Karpas-422 (cell line): ENCODE results near the gene LDLR. TPM values are rescaled to one million over a fixed set of nuclear protein-coding genes. Genes with fewer than 3 reads are reported as not detected.

Experiments
- DNase-seq: peaks from one replicate; pipeline ENCODE4 v3.0.0-alpha.2; 2015
- H2AFZ ChIP-seq: fragments of 200-600 bp; sonication (generic); 2 replicates; pipeline ENCODE4 v1.6.1; 2014; ENCODE audit warnings: antibody characterized with exemption, low read length, mixed read lengths
- H3K27ac ChIP-seq: fragments of 200-600 bp; sonication (generic); 2 replicates; pipeline ENCODE4 v1.5.1; 2014; ENCODE audit warnings: mild to moderate bottlenecking, low read length, moderate library complexity
- H3K27me3 ChIP-seq: fragments of 200-600 bp; sonication (generic); 2 replicates; pipeline ENCODE4 v1.6.1; 2014; ENCODE audit warnings: low read length, mixed read lengths
- H3K36me3 ChIP-seq: fragments of 200-600 bp; sonication (generic); 2 replicates; pipeline ENCODE4 v1.6.1; 2014; ENCODE audit warnings: low read length, mixed read lengths; ENCODE audit not compliant: insufficient read depth
- H3K4me1 ChIP-seq: fragments of 200-600 bp; sonication (generic); 2 replicates; pipeline ENCODE4 v1.6.1; 2014; ENCODE audit warnings: mild to moderate bottlenecking, low read length, mixed read lengths
- H3K4me2 ChIP-seq: fragments of 200-600 bp; sonication (generic); 2 replicates; pipeline ENCODE4 v1.6.1; 2014; ENCODE audit warnings: low read length, low read depth, mild to moderate bottlenecking; ENCODE audit not compliant: poor library complexity, severe bottlenecking
- H3K4me3 ChIP-seq: fragments of 200-600 bp; sonication (generic); 2 replicates; pipeline ENCODE4 v1.5.1; 2014; ENCODE audit warnings: mild to moderate bottlenecking, antibody characterized with exemption, low read length, mixed read lengths
- H3K79me2 ChIP-seq: fragments of 200-600 bp; sonication (generic); 2 replicates; pipeline ENCODE4 v1.6.1; 2014; ENCODE audit warnings: mild to moderate bottlenecking, low read length, mixed read lengths
- H3K9ac ChIP-seq: fragments of 200-600 bp; sonication (generic); 2 replicates; pipeline ENCODE4 v1.6.0; 2014; ENCODE audit warnings: low read length
- H3K9me2 ChIP-seq: fragments of 200-600 bp; sonication (generic), shearing (Covaris generic); replicated peaks from 2 replicates; pipeline ENCODE4 v1.6.0; 2014; ENCODE audit warnings: mild to moderate bottlenecking, low read length, moderate library complexity; ENCODE audit not compliant: insufficient read depth
- H3K9me3 ChIP-seq: fragments of 300-700, 200-600 bp; sonication (generic); 2 replicates; pipeline ENCODE4 v1.6.1; 2014; ENCODE audit warnings: low read length, mixed read lengths
- H4K20me1 ChIP-seq: fragments of 200-600 bp; sonication (generic); 2 replicates; pipeline ENCODE4 v1.6.1; 2014; ENCODE audit warnings: mild to moderate bottlenecking, antibody characterized with exemption, low read length, low read depth; ENCODE audit not compliant: insufficient read depth
- total RNA-seq: library from RNA; depleted of rRNA; stranded (reverse); fragments of >200 nt; shearing (Covaris generic); gene quantifications from 2 replicates; pipeline ENCODE4 v1.2.3, GENCODE V29; 2014; ENCODE audit warnings: low replicate concordance

LDLR gene
- total RNA-seq, 1 experiment from 2014 or later = 49.8 TPM

DNA sequence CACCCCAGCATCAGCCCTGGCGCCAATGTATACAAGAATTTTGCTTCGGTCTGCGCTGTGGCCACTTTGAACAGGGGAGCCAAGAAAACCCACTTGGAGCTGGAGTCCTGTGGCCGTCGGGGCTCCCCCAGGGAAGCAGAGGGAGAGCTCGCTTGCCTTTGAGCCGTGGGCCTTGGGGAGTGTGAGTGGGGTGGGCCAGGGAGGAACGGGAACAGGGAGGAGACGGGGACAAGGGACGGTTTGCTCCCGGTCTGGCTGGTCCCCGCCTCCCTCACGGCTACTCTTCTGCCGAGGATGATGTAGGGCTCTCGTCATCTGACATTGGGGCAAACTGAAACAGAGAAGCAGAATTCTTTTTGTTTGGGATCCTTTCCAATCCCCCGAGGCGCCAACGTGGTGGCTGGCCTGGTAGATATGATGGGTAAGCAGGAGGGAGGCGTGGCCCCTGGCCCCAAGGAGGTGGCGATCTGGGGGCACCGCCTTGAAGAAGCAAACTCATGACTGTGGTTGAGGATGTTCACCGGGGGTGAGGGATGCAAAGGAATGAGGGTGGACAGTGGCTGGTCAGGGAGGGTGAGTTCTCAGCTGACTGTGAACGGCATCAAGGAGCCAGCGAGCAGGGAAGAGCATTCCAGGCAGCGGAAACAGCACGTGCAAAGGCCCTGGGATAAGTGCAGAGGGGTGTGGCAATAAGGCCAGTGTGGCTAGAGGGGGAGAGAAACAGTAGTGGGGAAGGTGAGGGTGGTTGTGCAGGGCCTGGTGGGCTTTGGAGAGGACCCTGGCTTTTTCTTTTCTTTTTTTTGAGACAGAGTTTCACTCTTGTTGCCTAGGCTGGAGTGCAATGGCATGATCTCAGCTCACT lies 77.2 kb downstream of the LDLR start:
- DNase-seq = no peak
- H3K27ac ChIP-seq = no peak overlapping the region
- no peaks in the 10 kb centered on the region for H3K79me2 ChIP-seq
- H3K4me1 ChIP-seq = no peaks in the 10 kb centered on the region
- no peak overlapping the region for H3K4me3 ChIP-seq
- no peak overlapping the region for H2AFZ ChIP-seq
- no peaks in the 10 kb centered on the region for H3K9me2 ChIP-seq
- H4K20me1 ChIP-seq = no peaks in the 10 kb centered on the region
- no peaks in the 10 kb centered on the region for H3K27me3 ChIP-seq
- no peak overlapping the region for H3K4me2 ChIP-seq
- no peak overlapping the region for H3K9ac ChIP-seq
- H3K36me3 ChIP-seq = no peaks in the 10 kb centered on the region
- no peaks in the 10 kb centered on the region for H3K9me3 ChIP-seq

GRCh38 chr19:11168568-11168967 lies 79.3 kb downstream of the LDLR start:
- Histone ChIP-seq H3K9ac (no peak overlapping the region), H3K27me3 (no peaks in the 10 kb centered on the region), H3K9me2 (no peaks in the 10 kb centered on the region)

GRCh38 chr19:11169896-11170678 lies 80.8 kb downstream of the LDLR start:
- no peaks in the 10 kb centered on the region for H3K9me3 ChIP-seq
- H3K27me3 ChIP-seq = no peaks in the 10 kb centered on the region
- H3K9me2 ChIP-seq = no peaks in the 10 kb centered on the region
- H3K9ac ChIP-seq = no peak overlapping the region
- H3K4me2 ChIP-seq = no peak overlapping the region
- H3K27ac ChIP-seq = no peak overlapping the region
- H3K4me3 ChIP-seq = no peak overlapping the region
- no peak overlapping the region for H2AFZ ChIP-seq
- H3K79me2 ChIP-seq = no peaks in the 10 kb centered on the region
- no peaks in the 10 kb centered on the region for H4K20me1 ChIP-seq
- DNase-seq = no peak
- no peaks in the 10 kb centered on the region for H3K36me3 ChIP-seq
- no peaks in the 10 kb centered on the region for H3K4me1 ChIP-seq

More at GRCh38 chr19:11168568-11168967, 79.3 kb downstream of the LDLR start:
- Histone ChIP-seq H2AFZ (no peak overlapping the region), H3K4me3 (no peak overlapping the region), H3K9me3 (no peaks in the 10 kb centered on the region), H3K79me2 (no peaks in the 10 kb centered on the region), H3K4me1 (no peaks in the 10 kb centered on the region), H3K36me3 (no peaks in the 10 kb centered on the region), H3K4me2 (no peak overlapping the region), H4K20me1 (no peaks in the 10 kb centered on the region), H3K27ac (no peak overlapping the region)
- no peak for DNase-seq

DNA sequence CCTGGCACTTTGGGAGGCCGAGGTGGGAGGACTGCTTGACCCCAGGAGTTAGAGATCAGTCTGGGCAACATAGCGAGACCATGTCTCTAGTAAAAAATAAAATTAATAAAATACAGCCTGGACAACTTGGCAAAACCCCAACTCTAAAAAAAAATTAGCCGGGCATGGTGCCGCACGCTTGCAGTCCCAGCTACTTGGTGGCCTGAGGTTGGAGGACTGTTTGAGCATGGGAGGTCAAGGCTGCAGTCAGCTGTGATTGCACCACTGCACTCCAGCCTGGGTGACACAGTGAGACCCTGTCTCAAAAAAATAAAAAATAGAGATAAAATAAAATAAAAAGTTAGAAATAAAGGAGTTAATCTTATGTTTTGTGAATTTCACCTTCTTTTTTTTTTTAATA lies 81.9 kb downstream of the LDLR start:
- Histone ChIP-seq H2AFZ (no peak overlapping the region), H3K79me2 (no peaks in the 10 kb centered on the region), H3K36me3 (no peaks in the 10 kb centered on the region), H3K4me2 (no peak overlapping the region), H3K27me3 (no peaks in the 10 kb centered on the region), H3K4me1 (no peaks in the 10 kb centered on the region), H3K4me3 (no peak overlapping the region), H3K9ac (no peak overlapping the region), H3K9me2 (no peaks in the 10 kb centered on the region), H3K27ac (no peak overlapping the region), H3K9me3 (no peaks in the 10 kb centered on the region), H4K20me1 (no peaks in the 10 kb centered on the region)
- no peak for DNase-seq

DNA sequence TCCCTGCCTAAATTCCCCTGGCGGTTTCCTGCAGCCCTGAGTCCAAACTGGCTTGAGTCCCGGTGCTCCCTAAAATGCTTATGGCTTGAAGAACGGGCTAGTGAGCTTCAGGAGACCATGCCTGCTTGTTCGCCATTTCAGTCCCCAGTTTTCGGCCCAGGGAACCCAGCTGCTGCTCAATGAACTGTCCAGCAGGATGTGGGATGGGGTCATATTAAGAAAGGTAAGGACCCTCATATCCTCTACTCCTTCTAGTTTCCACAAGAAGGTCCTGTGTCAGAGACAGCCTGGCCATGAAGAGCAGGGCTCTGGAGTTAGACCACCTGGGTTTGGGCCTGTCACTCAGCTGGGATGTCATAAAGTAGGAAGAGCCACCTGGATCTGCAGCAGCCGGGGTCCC lies 83.3 kb downstream of the LDLR start:
- H3K4me3 ChIP-seq = no peak overlapping the region
- H3K4me2 ChIP-seq = no peak overlapping the region
- DNase-seq = no peak
- no peak overlapping the region for H2AFZ ChIP-seq
- H3K9me3 ChIP-seq = no peaks in the 10 kb centered on the region
- H3K27me3 ChIP-seq = no peaks in the 10 kb centered on the region
- H4K20me1 ChIP-seq = no peaks in the 10 kb centered on the region
- no peaks in the 10 kb centered on the region for H3K4me1 ChIP-seq
- H3K27ac ChIP-seq = no peak overlapping the region
- H3K9ac ChIP-seq = no peak overlapping the region
- H3K9me2 ChIP-seq = no peaks in the 10 kb centered on the region
- H3K79me2 ChIP-seq = no peaks in the 10 kb centered on the region
- no peaks in the 10 kb centered on the region for H3K36me3 ChIP-seq

- Histone ChIP-seq H3K9me3 (no peaks in the 10 kb centered on the region), H3K79me2 (no peaks in the 10 kb centered on the region), H3K27me3 (no peaks in the 10 kb centered on the region), H2AFZ (no peak overlapping the region), H3K9me2 (no peaks in the 10 kb centered on the region), H3K9ac (no peak overlapping the region), H3K4me2 (no peak overlapping the region), H3K4me1 (no peaks in the 10 kb centered on the region), H3K4me3 (no peak overlapping the region), H3K36me3 (no peaks in the 10 kb centered on the region), H4K20me1 (no peaks in the 10 kb centered on the region), H3K27ac (no peak overlapping the region)
- no peak for DNase-seq
Observed at GRCh38 chr19:11173516-11174155, 84.4 kb downstream of the LDLR start.

GRCh38 chr19:11174336-11174735 lies 85.1 kb downstream of the LDLR start:
- Histone ChIP-seq H4K20me1 (no peaks in the 10 kb centered on the region), H2AFZ (no peak overlapping the region), H3K4me1 (no peaks in the 10 kb centered on the region), H3K9me3 (no peaks in the 10 kb centered on the region), H3K4me2 (no peak overlapping the region), H3K9me2 (no peaks in the 10 kb centered on the region), H3K36me3 (no peaks in the 10 kb centered on the region), H3K4me3 (no peak overlapping the region), H3K27ac (no peak overlapping the region), H3K27me3 (no peaks in the 10 kb centered on the region), H3K9ac (no peak overlapping the region), H3K79me2 (no peaks in the 10 kb centered on the region)
- no peak for DNase-seq

DNA sequence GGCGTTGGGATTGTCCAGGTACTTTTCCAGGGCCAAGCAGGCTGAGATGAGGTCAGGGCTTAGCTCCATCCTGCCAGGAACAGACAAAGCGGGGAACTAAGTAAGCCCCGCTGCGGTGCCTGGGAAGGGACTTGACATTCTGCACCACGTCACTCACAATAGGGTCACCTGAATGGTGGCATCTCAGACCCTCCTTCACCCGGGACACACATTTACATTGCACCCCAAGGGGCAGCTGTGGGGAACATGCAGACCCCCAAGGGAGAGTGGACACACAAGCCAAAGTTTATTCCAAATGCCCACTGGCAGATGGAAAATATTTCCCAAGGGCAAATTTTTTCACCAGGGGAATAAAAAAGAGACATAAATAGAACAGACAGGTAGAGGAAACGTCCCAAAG lies 86.7 kb downstream of the LDLR start:
- H3K9me3 ChIP-seq = no peaks in the 10 kb centered on the region
- no peak overlapping the region for H3K4me3 ChIP-seq
- no peaks in the 10 kb centered on the region for H3K9me2 ChIP-seq
- H3K4me1 ChIP-seq = peaks cover 10% of the 10 kb centered on the region
- H3K9ac ChIP-seq = no peak overlapping the region
- no peaks in the 10 kb centered on the region for H4K20me1 ChIP-seq
- no peak for DNase-seq
- H3K27me3 ChIP-seq = no peaks in the 10 kb centered on the region
- H2AFZ ChIP-seq = no peak overlapping the region
- no peaks in the 10 kb centered on the region for H3K36me3 ChIP-seq
- H3K4me2 ChIP-seq = no peak overlapping the region
- H3K79me2 ChIP-seq = no peaks in the 10 kb centered on the region
- no peak overlapping the region for H3K27ac ChIP-seq
